Tongue (tissue), 2 donors: Measurements from ENCODE around the gene FHAD1. TPM values are rescaled to one million over a fixed set of nuclear protein-coding genes. Genes with fewer than 3 reads are reported as not detected.

ENCODE experiments used
- DNase-seq: peaks from one replicate; pipeline ENCODE4 v3.0.0-alpha.2; 2015
- total RNA-seq: library from RNA; depleted of rRNA; stranded (reverse); fragments of >200 nt; gene quantifications from one replicate; pipeline ENCODE4 v1.2.3, GENCODE V29; 2014

Gene FHAD1
- 3.8 TPM for total RNA-seq

- peak; percentile 80 for DNase-seq
These were observed at the start of gene FHAD1 for GRCh38 chr1:15246960-15247614. FHAD1 (plus strand) TSS chr1:15247223; CDS start chr1:15251785, 4,562 bp downstream.

- no peak for DNase-seq
These were observed 49.2 kb upstream of the FHAD1 start for GRCh38 chr1:15197591-15198447.

- DNase-seq = no peak
These were observed 48.3 kb upstream of the FHAD1 start for GRCh38 chr1:15198684-15199083.

GRCh38 chr1:15201221-15201620 lies 45.8 kb upstream of the FHAD1 start:
- no peak for DNase-seq

GRCh38 chr1:15201849-15202551 lies 45.0 kb upstream of the FHAD1 start:
- no peak for DNase-seq

- no peak for DNase-seq
These were observed 42.1 kb upstream of the FHAD1 start for GRCh38 chr1:15204931-15205330.

- no peak for DNase-seq
These were observed 41.3 kb upstream of the FHAD1 start for GRCh38 chr1:15205586-15206346.

GRCh38 chr1:15206418-15207030 lies 40.5 kb upstream of the FHAD1 start:
- no peak for DNase-seq

- no peak for DNase-seq
These were observed 39.8 kb upstream of the FHAD1 start for GRCh38 chr1:15207031-15207828.

- no peak for DNase-seq
These were observed 39.1 kb upstream of the FHAD1 start for GRCh38 chr1:15207829-15208429.

- no peak for DNase-seq
These were observed 36.2 kb upstream of the FHAD1 start for GRCh38 chr1:15210651-15211375.

- no peak for DNase-seq
These were observed 35.6 kb upstream of the FHAD1 start for GRCh38 chr1:15211424-15211823.

GRCh38 chr1:15212216-15212953 lies 34.6 kb upstream of the FHAD1 start:
- no peak for DNase-seq

- DNase-seq = no peak
These were observed 34.1 kb upstream of the FHAD1 start for GRCh38 chr1:15212954-15213291.

- DNase-seq = peak; percentile 68
These were observed 33.6 kb upstream of the FHAD1 start for GRCh38 chr1:15213341-15213821.

- peak; percentile 86 for DNase-seq
These were observed 32.5 kb upstream of the FHAD1 start for GRCh38 chr1:15214527-15214926.

- no peak for DNase-seq
These were observed 31.9 kb upstream of the FHAD1 start for GRCh38 chr1:15215116-15215515.

GRCh38 chr1:15217654-15218053 lies 29.4 kb upstream of the FHAD1 start:
- no peak for DNase-seq
